ENCODE measurements around the gene PPP2R1A.

DNA sequence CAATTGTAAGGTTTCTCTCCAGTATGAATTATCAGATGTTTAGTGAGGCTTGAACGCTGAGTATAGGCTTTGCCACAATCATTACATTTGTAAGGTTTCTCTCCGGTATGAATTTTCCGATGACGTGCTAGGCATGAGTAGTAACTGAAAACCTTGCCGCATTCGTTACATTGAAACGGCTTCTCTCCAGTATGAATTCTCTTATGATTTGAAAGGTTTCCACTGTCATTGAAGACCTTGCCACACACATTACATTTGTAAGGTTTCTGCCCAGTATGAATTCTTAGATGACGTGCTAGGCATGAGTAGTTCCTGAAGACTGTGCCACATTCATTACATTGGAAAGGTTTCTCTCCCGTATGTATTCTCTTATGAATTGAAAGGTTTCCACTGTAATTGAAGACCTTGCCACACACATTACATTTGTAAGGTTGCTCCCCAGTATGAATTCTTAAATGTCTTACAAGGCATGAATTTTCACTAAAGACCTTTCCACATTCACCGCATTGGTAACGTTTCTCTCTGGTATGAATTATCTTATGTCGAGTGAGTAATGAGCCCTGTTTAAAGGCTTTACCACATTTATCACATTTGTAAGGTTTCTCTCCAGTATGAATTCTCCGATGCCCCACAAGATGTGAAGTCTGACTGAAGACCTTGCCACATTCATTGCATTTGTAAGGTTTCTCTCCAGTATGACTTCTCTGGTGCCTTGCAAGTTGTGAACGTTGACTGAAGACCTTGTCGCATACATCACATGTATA lies 34.1 kb upstream of the PPP2R1A start:
- TF ChIP-seq, protein P1, sequence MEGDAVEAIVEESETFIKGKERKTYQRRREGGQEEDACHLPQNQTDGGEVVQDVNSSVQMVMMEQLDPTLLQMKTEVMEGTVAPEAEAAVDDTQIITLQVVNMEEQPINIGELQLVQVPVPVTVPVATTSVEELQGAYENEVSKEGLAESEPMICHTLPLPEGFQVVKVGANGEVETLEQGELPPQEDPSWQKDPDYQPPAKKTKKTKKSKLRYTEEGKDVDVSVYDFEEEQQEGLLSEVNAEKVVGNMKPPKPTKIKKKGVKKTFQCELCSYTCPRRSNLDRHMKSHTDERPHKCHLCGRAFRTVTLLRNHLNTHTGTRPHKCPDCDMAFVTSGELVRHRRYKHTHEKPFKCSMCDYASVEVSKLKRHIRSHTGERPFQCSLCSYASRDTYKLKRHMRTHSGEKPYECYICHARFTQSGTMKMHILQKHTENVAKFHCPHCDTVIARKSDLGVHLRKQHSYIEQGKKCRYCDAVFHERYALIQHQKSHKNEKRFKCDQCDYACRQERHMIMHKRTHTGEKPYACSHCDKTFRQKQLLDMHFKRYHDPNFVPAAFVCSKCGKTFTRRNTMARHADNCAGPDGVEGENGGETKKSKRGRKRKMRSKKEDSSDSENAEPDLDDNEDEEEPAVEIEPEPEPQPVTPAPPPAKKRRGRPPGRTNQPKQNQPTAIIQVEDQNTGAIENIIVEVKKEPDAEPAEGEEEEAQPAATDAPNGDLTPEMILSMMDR (IDR thresholded peaks at IDR 0.05) = no peak
- no peak for TF ChIP-seq POLR2A (IDR thresholded peaks at IDR 0.05)

Data from lower leg skin (tissue), 3 donors.